Endothelial cell of umbilical vein (primary cell): ENCODE measurements around the gene FAM229A. TPM values are rescaled to one million over a fixed set of nuclear protein-coding genes. Genes with fewer than 3 reads are reported as not detected.

Experiments
- BruUV-seq: library from RNA; stranded (reverse); fragments of 400-500 nt; replicated peaks from 2 replicates; lab custom pipeline; 2021; lab: Mats Ljungman, UMichigan
- CTCF ChIA-PET: fragments of 300-600, 350-600 bp; sonication (Branson Sonifier 250); formaldehyde crosslinking; loops from one replicate; lab custom pipeline; 2021; ENCODE audit warnings: antibody characterized with exemption, inconsistent platforms; lab: Charles Lee
- POLR2A ChIA-PET: fragments of 300-600, 350-600 bp; sonication (Branson Sonifier 250); formaldehyde crosslinking; loops from one replicate; lab custom pipeline; 2021; ENCODE audit warnings: antibody characterized with exemption, inconsistent platforms; lab: Charles Lee
- DNase-seq: peaks from one replicate; pipeline ENCODE4 v3.0.0-alpha.2; 2011; ENCODE audit warnings: low read depth, low spot score
- FAIRE-seq: peaks from 2 replicates; lab custom pipeline; 2011; peaks lifted over from hg19 to GRCh38; lab: Jason Lieb, UNC
- H2AFZ ChIP-seq: 2 replicates; pipeline ENCODE4 v1.6.0; 2012; ENCODE audit warnings: low read depth, low read length, control low read depth, inconsistent platforms
- H3K27ac ChIP-seq: 2 replicates; pipeline ENCODE4 v1.5.1; 2011; ENCODE audit warnings: low read depth, mild to moderate bottlenecking, control low read depth, low read length, moderate library complexity; ENCODE audit not compliant: insufficient read depth
- H3K27me3 ChIP-seq, 2 experiments: 2 replicates each; pipeline versions ENCODE4 v1.6.0 to v1.6.1; 2011; ENCODE audit warnings: low read length in 2 of 2, mixed read lengths in 1 of 2; ENCODE audit not compliant: control insufficient read depth in 2 of 2, insufficient read depth in 2 of 2
- H3K36me3 ChIP-seq, 2 experiments: 2 replicates in 1 of 2; 3 replicates in 1 of 2; pipeline ENCODE4 v1.5.1; 2011; ENCODE audit warnings: low read length in 2 of 2, mild to moderate bottlenecking in 1 of 2, moderate library complexity in 1 of 2; ENCODE audit not compliant: control insufficient read depth in 2 of 2, insufficient read depth in 2 of 2; ENCODE audit errors: extremely low read depth in 1 of 2
- H3K4me1 ChIP-seq: 3 replicates; pipeline ENCODE4 v1.5.1; 2011; ENCODE audit warnings: mild to moderate bottlenecking, low read length; ENCODE audit not compliant: control insufficient read depth, insufficient read depth; ENCODE audit errors: extremely low read depth
- H3K4me2 ChIP-seq: 2 replicates; pipeline ENCODE4 v1.6.1; 2011; ENCODE audit warnings: low read length, control low read depth, mixed read lengths; ENCODE audit not compliant: insufficient read depth
- H3K4me3 ChIP-seq, 3 experiments: fragments of 200-600 bp in 1 of 3; sonication (generic), shearing (Covaris generic) in 1 of 3; replicated peaks in 1 of 3; 2 replicates each; pipeline ENCODE4 v1.5.1; 2011 to 2016; ENCODE audit warnings: control low read depth in 3 of 3, low read length in 3 of 3, mild to moderate bottlenecking in 2 of 3, inconsistent platforms in 1 of 3, low read depth in 1 of 3, moderate library complexity in 1 of 3; ENCODE audit not compliant: insufficient read depth in 1 of 3
- H3K79me2 ChIP-seq: 2 replicates; pipeline ENCODE4 v1.6.0; 2012; ENCODE audit warnings: low read length, inconsistent platforms; ENCODE audit not compliant: control insufficient read depth, insufficient read depth
- H3K9ac ChIP-seq: replicated peaks from 2 replicates; pipeline ENCODE3; 2011; ENCODE audit warnings: low read length, control low read depth; ENCODE audit not compliant: insufficient read depth; ENCODE audit errors: extremely low read depth
- H3K9me1 ChIP-seq: replicated peaks from 3 replicates; pipeline ENCODE4 v1.6.0; 2011; ENCODE audit warnings: mild to moderate bottlenecking, low read length; ENCODE audit not compliant: control insufficient read depth, insufficient read depth; ENCODE audit errors: extremely low read depth
- H3K9me3 ChIP-seq: replicated peaks from 2 replicates; pipeline ENCODE4 v1.5.1; 2012; ENCODE audit warnings: low read length, inconsistent platforms; ENCODE audit not compliant: control insufficient read depth, insufficient read depth
- H4K20me1 ChIP-seq: replicated peaks from 2 replicates; pipeline ENCODE3; 2011; ENCODE audit warnings: mild to moderate bottlenecking, low read length; ENCODE audit not compliant: control insufficient read depth, insufficient read depth; ENCODE audit errors: extremely low read depth
- CTCF ChIP-seq, 2 donors: IDR thresholded peaks; 1 replicate in 1 of 2; 2 replicates in 1 of 2; pipeline ENCODE4 v1.5.1; 2011; ENCODE audit warnings: low read length in 2 of 2, mild to moderate bottlenecking in 2 of 2, moderate library complexity in 2 of 2, control low read depth in 1 of 2, inconsistent platforms in 1 of 2, low read depth in 1 of 2; ENCODE audit not compliant: insufficient read depth in 1 of 2; ENCODE audit errors: extremely low read depth in 1 of 2
- EZH2 ChIP-seq: IDR thresholded peaks from 2 replicates; pipeline ENCODE4 v1.6.1; 2012; ENCODE audit warnings: borderline replicate concordance, low read depth, mild to moderate bottlenecking, moderate library complexity, low read length, inconsistent platforms; ENCODE audit not compliant: severe bottlenecking
- FOS ChIP-seq: IDR thresholded peaks from 2 replicates; pipeline ENCODE4 v1.6.1; 2011; ENCODE audit warnings: mild to moderate bottlenecking, low read length, moderate library complexity, borderline replicate concordance; ENCODE audit not compliant: insufficient read depth
- GATA2 ChIP-seq: IDR thresholded peaks from 2 replicates; pipeline ENCODE4 v1.7.0; 2011; ENCODE audit warnings: low read depth, mild to moderate bottlenecking, moderate library complexity, mixed read lengths, low read length; ENCODE audit not compliant: insufficient read length, insufficient read depth
- POLR2A ChIP-seq: IDR thresholded peaks from 2 replicates; pipeline ENCODE4 v1.6.1; 2012; ENCODE audit warnings: low read depth, mild to moderate bottlenecking, control low read depth, low read length
- POLR2AphosphoS5 ChIP-seq: IDR thresholded peaks from 2 replicates; pipeline ENCODE4 v1.6.1; 2012; ENCODE audit warnings: low read depth, mild to moderate bottlenecking, control low read depth, low read length, moderate library complexity; ENCODE audit not compliant: insufficient read depth
- dilution Hi-C: fragments of 300-500 bp; cut with MboI; formaldehyde crosslinking; loops from one replicate; pipeline ENCODE4 v1.15.0; 2019; ENCODE audit warnings: low sequenced_read_pairs; ENCODE audit not compliant: extremely low pct_ligation_motif_present
- intact Hi-C: fragments of 100-400 bp; cut with micrococcal nuclease; formaldehyde crosslinking; loops from one replicate; pipeline ENCODE4 v1.10.0; 2022
- polyA plus RNA-seq, 4 experiments: library from polyadenylated mRNA; depleted of rRNA in 3 of 4; stranded (reverse) in 3 of 4; unstranded in 1 of 4; fragments of >200 nt; gene quantifications; 2 replicates each; pipeline versions ENCODE4 v1.2.1 to v1.2.3, GENCODE V29; 2011 to 2012; ENCODE audit warnings: missing spikeins in 1 of 4
- total RNA-seq: library from RNA; stranded (reverse); gene quantifications from 2 replicates; pipeline ENCODE4 v1.2.3, GENCODE V29; 2021

Gene FAM229A
- total and polyA plus RNA-seq, 2 donors (not counting 3 experiments of a cell fraction or from before 2014, with no cell fraction given): 8.9 to 11.6 TPM

- peak overlapping the region; percentile 84 for H3K4me2 ChIP-seq
- peak overlapping the region; percentile 81 for H3K9ac ChIP-seq
- H4K20me1 ChIP-seq: no peaks in the 10 kb centered on the region
- peaks cover 15% of the 10 kb centered on the region for H3K4me1 ChIP-seq
- dilution Hi-C loops (no loop called here), intact Hi-C loops (loop anchor here (1.0 to 5.0 kb wide), 4 partner anchors 44 to 323 kb away; partner anchors contain the start of genes KPNA6 and TMEM39B)
- H3K9me3 ChIP-seq: no peaks in the 10 kb centered on the region
- no peak for TF ChIP-seq EZH2
- peak; percentile 52 for TF ChIP-seq POLR2A
- peak; percentile 38 for TF ChIP-seq POLR2AphosphoS5
- TF ChIP-seq FOS: no peak
- TF ChIP-seq GATA2: no peak
- no peak for TF ChIP-seq CTCF (IDR thresholded peaks at IDR 0.05; ENCODE audit: extremely low read depth in 1 of 2, insufficient read depth in 1 of 2, low read depth in 1 of 2, low read length in 2 of 2)
- DNase-seq (no peak), FAIRE-seq (no peak)
- no peaks in the 10 kb centered on the region for H3K27me3 ChIP-seq
- H3K9me1 ChIP-seq: no peaks in the 10 kb centered on the region
- CTCF ChIA-PET: interaction anchor here (0.6 to 2.6 kb wide), 9 partner anchors 10 to 179 kb away, joined by 3 to 11 read pairs (median 3); no protein-coding TSS in a partner anchor
- peak overlapping the region; percentile 55 for H2AFZ ChIP-seq
- POLR2A ChIA-PET: interaction anchor here (0.6 to 2.3 kb wide), 6 partner anchors 43 to 954 kb away, joined by 3 to 21 read pairs (median 4); partner anchors contain the start of genes IQCC and MARCKSL1
- BruUV-seq: TSS peak; percentile 85
- H3K79me2 ChIP-seq: peaks cover 13% of the 10 kb centered on the region
- H3K36me3 ChIP-seq: peaks cover 0 to 11% of the 10 kb centered on the region in 2 experiments
- peak overlapping the region; percentile 20 to 76 (median 51) for H3K4me3 ChIP-seq
- H3K27ac ChIP-seq: peak overlapping the region; percentile 54
Observed at GRCh38 chr1:32394890-32395432, 32.7 kb upstream of the FAM229A start.
